Ishikawa (cell line): ENCODE measurements around the gene PLA2G15.
A peak's percentile ranks its signal among the peaks of the same experiment; 100 is the strongest.

Experiments
- CEBPB ChIP-seq: IDR thresholded peaks from 2 replicates; pipeline ENCODE4 v1.6.1; 2012
- CREB1 ChIP-seq: IDR thresholded peaks from 2 replicates; pipeline ENCODE4 v1.6.1; 2012; ENCODE audit warnings: low read depth
- EGR1 ChIP-seq: IDR thresholded peaks from 2 replicates; pipeline ENCODE4 v1.6.1; 2012
- EP300 ChIP-seq: IDR thresholded peaks from 2 replicates; pipeline ENCODE4 v1.6.1; 2012; ENCODE audit warnings: borderline replicate concordance
- FOXM1 ChIP-seq: IDR thresholded peaks from 2 replicates; pipeline ENCODE4 v1.6.1; 2012; ENCODE audit warnings: low read depth, borderline replicate concordance
- MAX ChIP-seq: IDR thresholded peaks from 2 replicates; pipeline ENCODE4 v1.6.1; 2012
- NFIC ChIP-seq: IDR thresholded peaks from 2 replicates; pipeline ENCODE4 v1.6.1; 2012
- RAD21 ChIP-seq: IDR thresholded peaks from 2 replicates; pipeline ENCODE4 v1.6.1; 2012; ENCODE audit warnings: low read depth
- REST ChIP-seq: IDR thresholded peaks from 2 replicates; pipeline ENCODE4 v1.6.1; 2012; ENCODE audit warnings: low read depth, mild to moderate bottlenecking
- TAF1 ChIP-seq: IDR thresholded peaks from 2 replicates; pipeline ENCODE4 v1.6.1; 2012; ENCODE audit warnings: low read depth, mild to moderate bottlenecking
- TCF12 ChIP-seq: IDR thresholded peaks from 2 replicates; pipeline ENCODE4 v1.6.1; 2012; ENCODE audit warnings: low read depth
- TEAD4 ChIP-seq: IDR thresholded peaks from 2 replicates; pipeline ENCODE4 v1.6.1; 2012
- YY1 ChIP-seq: IDR thresholded peaks from 2 replicates; pipeline ENCODE4 v1.6.1; 2012; ENCODE audit warnings: low read depth
- ZBTB7A ChIP-seq: IDR thresholded peaks from 2 replicates; pipeline ENCODE4 v1.6.1; 2012; ENCODE audit warnings: low read depth
- TF ChIP-seq, protein P1 (sequence below): IDR thresholded peaks from 2 replicates; pipeline ENCODE4 v1.6.1; 2012

PLA2G15 gene

DNA sequence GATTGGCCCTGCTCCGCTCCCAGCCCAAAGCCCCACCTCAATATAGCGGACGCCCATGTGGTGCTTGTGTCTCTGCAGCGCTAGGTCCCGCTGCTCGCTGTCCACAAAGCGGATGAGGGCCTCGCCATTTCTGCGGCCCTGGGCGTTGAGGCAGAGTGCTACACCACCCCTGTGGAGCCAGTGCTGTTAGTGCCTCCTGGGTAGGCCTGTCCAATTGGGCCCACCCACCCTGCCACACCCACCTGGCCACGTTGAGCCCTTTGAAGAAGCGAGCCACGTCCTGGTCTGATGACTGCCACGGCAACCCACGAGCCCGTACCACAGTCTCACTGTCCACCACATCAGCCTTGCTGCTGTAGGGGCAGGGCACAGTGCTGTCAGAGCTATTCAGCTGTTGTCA lies 12.8 kb upstream of the PLA2G15 start:
- TF ChIP-seq TEAD4 (no peak), EP300 (no peak), YY1 (no peak), NFIC (no peak), TCF12 (no peak), CEBPB (no peak), TAF1 (no peak), REST (no peak), ZBTB7A (no peak)
- TF ChIP-seq, protein P1, sequence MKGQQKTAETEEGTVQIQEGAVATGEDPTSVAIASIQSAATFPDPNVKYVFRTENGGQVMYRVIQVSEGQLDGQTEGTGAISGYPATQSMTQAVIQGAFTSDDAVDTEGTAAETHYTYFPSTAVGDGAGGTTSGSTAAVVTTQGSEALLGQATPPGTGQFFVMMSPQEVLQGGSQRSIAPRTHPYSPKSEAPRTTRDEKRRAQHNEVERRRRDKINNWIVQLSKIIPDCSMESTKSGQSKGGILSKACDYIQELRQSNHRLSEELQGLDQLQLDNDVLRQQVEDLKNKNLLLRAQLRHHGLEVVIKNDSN = no peak

GRCh38 chr16:68233085-68233834 lies 11.9 kb upstream of the PLA2G15 start:
- TF ChIP-seq ZBTB7A = no peak
- no peak for TF ChIP-seq MAX
- TF ChIP-seq EP300 = no peak
- no peak for TF ChIP-seq RAD21
- no peak for TF ChIP-seq TAF1
- no peak for TF ChIP-seq NFIC
- no peak for TF ChIP-seq TEAD4
- no peak for TF ChIP-seq EGR1
- no peak for TF ChIP-seq REST

DNA sequence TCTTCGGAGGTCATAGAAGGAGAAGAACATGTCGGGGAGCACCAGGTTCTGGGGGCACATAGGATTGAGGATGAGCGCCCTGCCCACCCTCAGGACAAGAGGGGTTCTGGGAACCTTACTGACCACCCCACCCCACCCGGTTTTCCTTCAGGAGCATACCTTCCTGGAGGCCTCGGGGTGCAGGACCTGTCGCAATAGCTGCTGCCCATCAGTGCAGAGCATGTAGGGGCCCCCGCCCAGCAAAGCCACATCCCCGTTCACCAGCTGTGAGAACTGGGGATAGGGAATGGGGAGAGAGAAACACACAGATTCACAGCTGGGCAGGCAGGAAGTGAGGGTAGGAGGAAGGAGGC lies 11.4 kb upstream of the PLA2G15 start:
- TF ChIP-seq RAD21 = no peak
- no peak for TF ChIP-seq ZBTB7A
- TF ChIP-seq MAX = no peak
- TF ChIP-seq, protein P1 = no peak
- TF ChIP-seq NFIC = no peak
- TF ChIP-seq YY1 = no peak
- TF ChIP-seq EP300 = no peak
- no peak for TF ChIP-seq FOXM1
- TF ChIP-seq TEAD4 = no peak
- TF ChIP-seq EGR1 = no peak
- TF ChIP-seq TAF1 = no peak
- TF ChIP-seq CREB1 = no peak

GRCh38 chr16:68234188-68235107 lies 10.7 kb upstream of the PLA2G15 start:
- TF ChIP-seq ZBTB7A (no peak), CEBPB (no peak), EP300 (peak; percentile 89), EGR1 (peak; percentile 62), YY1 (peak; percentile 69), TCF12 (peak; percentile 99), MAX (peak; percentile 84), TAF1 (no peak; the same call in none of the 2 replicates), RAD21 (peak; percentile 28), NFIC (peak; percentile 99), FOXM1 (peak; percentile 78; the same call in 1 of the 2 replicates), CREB1 (peak; percentile 35; the same call in 1 of the 2 replicates), TEAD4 (peak; percentile 65)
